HepG2 (cell line): ENCODE results near the gene ABCC10. TPM values are rescaled to one million over a fixed set of nuclear protein-coding genes. Genes with fewer than 3 reads are reported as not detected.

Experiments
- HMG20B ChIP-seq: conservative IDR thresholded peaks from 2 replicates; pipeline ENCODE4 v1.6.1; 2016; ENCODE audit warnings: missing genetic modification reagents, missing compliant biosample characterization
- HNF4A ChIP-seq: sonication (generic); formaldehyde crosslinking; IDR thresholded peaks from 2 replicates; pipeline ENCODE4 v1.4.0; 2020; ENCODE audit warnings: missing genetic modification reagents
- HNRNPK ChIP-seq: fragments of 200-400 bp; formaldehyde crosslinking; IDR thresholded peaks from 2 replicates; pipeline ENCODE4 v1.6.1; 2018; ENCODE audit warnings: low read length, low read depth, moderate library complexity, mild to moderate bottlenecking; ENCODE audit not compliant: poor library complexity, severe bottlenecking
- JUNB ChIP-seq: sonication (generic); formaldehyde crosslinking; IDR thresholded peaks from 2 replicates; pipeline ENCODE4 v1.8.0; 2022; ENCODE audit warnings: missing genetic modification reagents, mild to moderate bottlenecking, borderline replicate concordance
- MAFK ChIP-seq, 2 experiments: IDR thresholded peaks in 1 of 2; conservative IDR thresholded peaks in 1 of 2; 2 replicates each; pipeline ENCODE4 v1.6.1; 2011; ENCODE audit warnings: improper control_type of control experiment in 2 of 2, low read length in 2 of 2
- MATR3 ChIP-seq: sonication (generic); formaldehyde crosslinking; IDR thresholded peaks from 2 replicates; pipeline ENCODE4 v1.4.0; 2020; ENCODE audit warnings: missing genetic modification reagents
- NFRKB ChIP-seq: fragments of 450-650 bp; IDR thresholded peaks from 2 replicates; pipeline ENCODE4 v1.6.1; 2017
- ZNF230 ChIP-seq: sonication (generic); formaldehyde crosslinking; IDR thresholded peaks from 2 replicates; pipeline ENCODE4 v1.4.0; 2020; ENCODE audit warnings: mild to moderate bottlenecking, missing genetic modification reagents
- ZNF34 ChIP-seq: sonication (generic); formaldehyde crosslinking; IDR thresholded peaks from 2 replicates; pipeline ENCODE4 v1.4.0; 2020; ENCODE audit warnings: mild to moderate bottlenecking, missing genetic modification reagents, borderline replicate concordance
- polyA plus RNA-seq, 8 experiments: library from polyadenylated mRNA; depleted of rRNA in 3 of 8; stranded (reverse) in 7 of 8; unstranded in 1 of 8; fragments of >200 nt; fragmentation: Illumina TruSeq in 4 of 8; extraction: Trizol in 4 of 8; gene quantifications; 2 replicates each; pipeline versions ENCODE4 v1.2.1 to v1.2.3, GENCODE V29; 2011 to 2016; ENCODE audit warnings: low read depth in 4 of 8, missing spikeins in 1 of 8, mixed read lengths in 1 of 8; ENCODE audit not compliant: insufficient read depth in 1 of 8
- total RNA-seq, 5 experiments: library from RNA; depleted of rRNA; stranded (reverse); fragments of >200 nt; fragmentation: Illumina TruSeq; extraction: Trizol; gene quantifications; 2 replicates each; pipeline ENCODE4 v1.2.3, GENCODE V29; 2016; ENCODE audit warnings: low read depth in 1 of 5
- TF ChIP-seq, protein P1 (sequence below): sonication (generic); formaldehyde crosslinking; IDR thresholded peaks from 2 replicates; pipeline ENCODE4 v1.4.0; 2020; ENCODE audit warnings: missing genetic modification reagents, low read depth, mild to moderate bottlenecking, borderline replicate concordance
- TF ChIP-seq, protein P2 (sequence below), 2 experiments: fragments of 450-650 bp in 1 of 2; sonication (generic) in 1 of 2; formaldehyde crosslinking; IDR thresholded peaks; 2 replicates each; pipeline versions ENCODE4 v1.5.0 to v1.8.0; 2020 to 2022; ENCODE audit warnings: mild to moderate bottlenecking in 1 of 2, missing genetic modification reagents in 1 of 2
- TF ChIP-seq, protein P3 (sequence below): sonication (generic); formaldehyde crosslinking; IDR thresholded peaks from one replicate; pipeline ENCODE4 v1.5.1; 2020; ENCODE audit warnings: mild to moderate bottlenecking, missing genetic modification reagents; ENCODE audit errors: not compliant biosample characterization
- TF ChIP-seq, protein P4 (sequence below): sonication (generic); formaldehyde crosslinking; conservative IDR thresholded peaks from 2 replicates; pipeline ENCODE4 v1.5.0; 2020; ENCODE audit warnings: missing genetic modification reagents
- TF ChIP-seq, protein P5 (sequence below): sonication (generic); formaldehyde crosslinking; IDR thresholded peaks from 2 replicates; pipeline ENCODE4 v1.4.0; 2020; ENCODE audit warnings: low read depth, missing genetic modification reagents

The ABCC10 gene
- total and polyA plus RNA-seq, 2 of the 13 experiments (the other 11 are each of a cell fraction or from before 2014, with no cell fraction given) = 16.0 to 24.3 TPM

DNA sequence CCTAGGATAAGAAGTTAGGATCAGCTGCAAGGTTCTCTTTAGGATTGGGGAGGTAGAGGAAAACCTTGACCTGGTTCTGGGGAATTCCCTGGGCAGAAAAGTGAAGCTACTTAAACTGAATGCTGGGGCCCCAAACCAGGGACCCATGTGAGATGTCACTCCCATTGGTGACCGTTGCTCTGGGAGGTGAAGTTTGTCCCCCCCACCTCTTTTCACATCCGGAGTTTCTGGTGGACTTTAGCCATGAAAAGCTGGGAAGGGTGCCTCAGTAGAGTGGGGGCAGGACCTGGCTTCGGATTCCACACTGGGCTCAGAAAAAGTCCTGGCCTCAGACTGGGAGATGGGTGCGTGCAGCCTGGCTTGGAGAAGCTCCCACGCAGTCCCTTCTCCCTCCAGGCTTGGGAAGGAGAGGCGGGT lies 63.2 kb downstream of the ABCC10 start (continued):
- TF ChIP-seq MAFK (conservative IDR thresholded peaks at IDR 0.05 in 1 of 2, IDR thresholded peaks at IDR 0.05 in 1 of 2; ENCODE audit: low read length in 2 of 2) (no peak), MATR3 (no peak), ZNF34 (CRISPR knock-in tag) (no peak), NFRKB (no peak), ZNF230 (CRISPR knock-in tag) (0 out of 2 replicates have a peak, but pooled peaks have one; percentile 77), HNRNPK (no peak), HNF4A (CRISPR knock-in tag) (peak; percentile 99), HMG20B (CRISPR knock-in tag) (no peak), JUNB (no peak)
- TF ChIP-seq, protein P1, sequence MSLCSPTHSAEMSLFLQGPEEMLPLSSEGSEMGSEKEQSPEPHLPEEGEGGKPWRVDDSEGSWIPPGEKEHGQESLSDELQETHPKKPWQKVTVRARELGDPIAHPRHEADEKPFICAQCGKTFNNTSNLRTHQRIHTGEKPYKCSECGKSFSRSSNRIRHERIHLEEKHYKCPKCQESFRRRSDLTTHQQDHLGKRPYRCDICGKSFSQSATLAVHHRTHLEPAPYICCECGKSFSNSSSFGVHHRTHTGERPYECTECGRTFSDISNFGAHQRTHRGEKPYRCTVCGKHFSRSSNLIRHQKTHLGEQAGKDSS (CRISPR knock-in tag) = no peak
- TF ChIP-seq, protein P2, sequence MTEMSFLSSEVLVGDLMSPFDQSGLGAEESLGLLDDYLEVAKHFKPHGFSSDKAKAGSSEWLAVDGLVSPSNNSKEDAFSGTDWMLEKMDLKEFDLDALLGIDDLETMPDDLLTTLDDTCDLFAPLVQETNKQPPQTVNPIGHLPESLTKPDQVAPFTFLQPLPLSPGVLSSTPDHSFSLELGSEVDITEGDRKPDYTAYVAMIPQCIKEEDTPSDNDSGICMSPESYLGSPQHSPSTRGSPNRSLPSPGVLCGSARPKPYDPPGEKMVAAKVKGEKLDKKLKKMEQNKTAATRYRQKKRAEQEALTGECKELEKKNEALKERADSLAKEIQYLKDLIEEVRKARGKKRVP (CRISPR knock-in tag; IDR thresholded peaks at IDR 0.05) = no peak
- TF ChIP-seq, protein P3, sequence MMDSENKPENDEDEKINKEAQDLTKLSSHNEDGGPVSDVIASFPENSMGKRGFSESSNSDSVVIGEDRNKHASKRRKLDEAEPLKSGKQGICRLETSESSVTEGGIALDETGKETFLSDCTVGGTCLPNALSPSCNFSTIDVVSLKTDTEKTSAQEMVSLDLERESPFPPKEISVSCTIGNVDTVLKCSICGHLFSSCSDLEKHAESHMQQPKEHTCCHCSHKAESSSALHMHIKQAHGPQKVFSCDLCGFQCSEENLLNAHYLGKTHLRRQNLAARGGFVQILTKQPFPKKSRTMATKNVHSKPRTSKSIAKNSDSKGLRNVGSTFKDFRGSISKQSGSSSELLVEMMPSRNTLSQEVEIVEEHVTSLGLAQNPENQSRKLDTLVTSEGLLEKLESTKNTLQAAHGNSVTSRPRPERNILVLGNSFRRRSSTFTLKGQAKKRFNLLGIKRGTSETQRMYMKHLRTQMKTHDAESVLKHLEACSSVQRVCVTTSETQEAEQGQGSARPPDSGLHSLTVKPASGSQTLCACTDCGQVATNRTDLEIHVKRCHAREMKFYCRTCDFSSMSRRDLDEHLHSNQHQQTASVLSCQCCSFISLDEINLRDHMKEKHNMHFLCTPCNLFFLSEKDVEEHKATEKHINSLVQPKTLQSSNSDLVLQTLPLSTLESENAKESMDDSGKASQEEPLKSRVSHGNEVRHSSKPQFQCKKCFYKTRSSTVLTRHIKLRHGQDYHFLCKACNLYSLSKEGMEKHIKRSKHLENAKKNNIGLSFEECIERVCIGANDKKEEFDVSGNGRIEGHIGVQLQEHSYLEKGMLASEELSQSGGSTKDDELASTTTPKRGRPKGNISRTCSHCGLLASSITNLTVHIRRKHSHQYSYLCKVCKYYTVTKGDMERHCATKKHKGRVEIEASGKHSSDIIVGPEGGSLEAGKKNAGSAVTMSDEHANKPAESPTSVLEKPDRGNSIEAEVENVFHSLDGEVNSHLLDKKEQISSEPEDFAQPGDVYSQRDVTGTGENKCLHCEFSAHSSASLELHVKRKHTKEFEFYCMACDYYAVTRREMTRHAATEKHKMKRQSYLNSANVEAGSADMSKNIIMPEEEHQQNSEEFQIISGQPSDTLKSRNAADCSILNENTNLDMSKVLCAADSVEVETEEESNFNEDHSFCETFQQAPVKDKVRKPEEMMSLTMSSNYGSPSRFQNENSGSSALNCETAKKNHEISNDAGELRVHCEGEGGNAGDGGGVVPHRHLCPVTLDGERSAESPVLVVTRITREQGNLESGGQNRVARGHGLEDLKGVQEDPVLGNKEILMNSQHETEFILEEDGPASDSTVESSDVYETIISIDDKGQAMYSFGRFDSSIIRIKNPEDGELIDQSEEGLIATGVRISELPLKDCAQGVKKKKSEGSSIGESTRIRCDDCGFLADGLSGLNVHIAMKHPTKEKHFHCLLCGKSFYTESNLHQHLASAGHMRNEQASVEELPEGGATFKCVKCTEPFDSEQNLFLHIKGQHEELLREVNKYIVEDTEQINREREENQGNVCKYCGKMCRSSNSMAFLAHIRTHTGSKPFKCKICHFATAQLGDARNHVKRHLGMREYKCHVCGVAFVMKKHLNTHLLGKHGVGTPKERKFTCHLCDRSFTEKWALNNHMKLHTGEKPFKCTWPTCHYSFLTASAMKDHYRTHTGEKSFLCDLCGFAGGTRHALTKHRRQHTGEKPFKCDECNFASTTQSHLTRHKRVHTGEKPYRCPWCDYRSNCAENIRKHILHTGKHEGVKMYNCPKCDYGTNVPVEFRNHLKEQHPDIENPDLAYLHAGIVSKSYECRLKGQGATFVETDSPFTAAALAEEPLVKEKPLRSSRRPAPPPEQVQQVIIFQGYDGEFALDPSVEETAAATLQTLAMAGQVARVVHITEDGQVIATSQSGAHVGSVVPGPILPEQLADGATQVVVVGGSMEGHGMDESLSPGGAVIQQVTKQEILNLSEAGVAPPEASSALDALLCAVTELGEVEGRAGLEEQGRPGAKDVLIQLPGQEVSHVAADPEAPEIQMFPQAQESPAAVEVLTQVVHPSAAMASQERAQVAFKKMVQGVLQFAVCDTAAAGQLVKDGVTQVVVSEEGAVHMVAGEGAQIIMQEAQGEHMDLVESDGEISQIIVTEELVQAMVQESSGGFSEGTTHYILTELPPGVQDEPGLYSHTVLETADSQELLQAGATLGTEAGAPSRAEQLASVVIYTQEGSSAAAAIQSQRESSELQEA (CRISPR knock-in tag) = no peak
- TF ChIP-seq, protein P4, sequence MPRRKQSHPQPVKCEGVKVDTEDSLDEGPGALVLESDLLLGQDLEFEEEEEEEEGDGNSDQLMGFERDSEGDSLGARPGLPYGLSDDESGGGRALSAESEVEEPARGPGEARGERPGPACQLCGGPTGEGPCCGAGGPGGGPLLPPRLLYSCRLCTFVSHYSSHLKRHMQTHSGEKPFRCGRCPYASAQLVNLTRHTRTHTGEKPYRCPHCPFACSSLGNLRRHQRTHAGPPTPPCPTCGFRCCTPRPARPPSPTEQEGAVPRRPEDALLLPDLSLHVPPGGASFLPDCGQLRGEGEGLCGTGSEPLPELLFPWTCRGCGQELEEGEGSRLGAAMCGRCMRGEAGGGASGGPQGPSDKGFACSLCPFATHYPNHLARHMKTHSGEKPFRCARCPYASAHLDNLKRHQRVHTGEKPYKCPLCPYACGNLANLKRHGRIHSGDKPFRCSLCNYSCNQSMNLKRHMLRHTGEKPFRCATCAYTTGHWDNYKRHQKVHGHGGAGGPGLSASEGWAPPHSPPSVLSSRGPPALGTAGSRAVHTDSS (CRISPR knock-in tag) = 0 out of 2 replicates have a peak, but pooled peaks have one; percentile 27
- TF ChIP-seq, protein P5, sequence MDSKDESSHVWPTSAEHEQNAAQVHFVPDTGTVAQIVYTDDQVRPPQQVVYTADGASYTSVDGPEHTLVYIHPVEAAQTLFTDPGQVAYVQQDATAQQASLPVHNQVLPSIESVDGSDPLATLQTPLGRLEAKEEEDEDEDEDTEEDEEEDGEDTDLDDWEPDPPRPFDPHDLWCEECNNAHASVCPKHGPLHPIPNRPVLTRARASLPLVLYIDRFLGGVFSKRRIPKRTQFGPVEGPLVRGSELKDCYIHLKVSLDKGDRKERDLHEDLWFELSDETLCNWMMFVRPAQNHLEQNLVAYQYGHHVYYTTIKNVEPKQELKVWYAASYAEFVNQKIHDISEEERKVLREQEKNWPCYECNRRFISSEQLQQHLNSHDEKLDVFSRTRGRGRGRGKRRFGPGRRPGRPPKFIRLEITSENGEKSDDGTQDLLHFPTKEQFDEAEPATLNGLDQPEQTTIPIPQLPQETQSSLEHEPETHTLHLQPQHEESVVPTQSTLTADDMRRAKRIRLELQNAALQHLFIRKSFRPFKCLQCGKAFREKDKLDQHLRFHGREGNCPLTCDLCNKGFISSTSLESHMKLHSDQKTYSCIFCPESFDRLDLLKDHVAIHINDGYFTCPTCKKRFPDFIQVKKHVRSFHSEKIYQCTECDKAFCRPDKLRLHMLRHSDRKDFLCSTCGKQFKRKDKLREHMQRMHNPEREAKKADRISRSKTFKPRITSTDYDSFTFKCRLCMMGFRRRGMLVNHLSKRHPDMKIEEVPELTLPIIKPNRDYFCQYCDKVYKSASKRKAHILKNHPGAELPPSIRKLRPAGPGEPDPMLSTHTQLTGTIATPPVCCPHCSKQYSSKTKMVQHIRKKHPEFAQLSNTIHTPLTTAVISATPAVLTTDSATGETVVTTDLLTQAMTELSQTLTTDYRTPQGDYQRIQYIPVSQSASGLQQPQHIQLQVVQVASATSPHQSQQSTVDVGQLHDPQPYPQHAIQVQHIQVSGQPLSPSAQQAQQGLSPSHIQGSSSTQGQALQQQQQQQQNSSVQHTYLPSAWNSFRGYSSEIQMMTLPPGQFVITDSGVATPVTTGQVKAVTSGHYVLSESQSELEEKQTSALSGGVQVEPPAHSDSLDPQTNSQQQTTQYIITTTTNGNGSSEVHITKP (CRISPR knock-in tag) = no peak
